Parathyroid adenoma (tissue), 2 donors: ENCODE results near the gene ARID3A.

Experiments used
- H2AFZ ChIP-seq: fragments of 300-600 bp; sonication (generic); one replicate; pipeline ENCODE4 v1.7.0; 2017; ENCODE audit warnings: antibody characterized with exemption, mild to moderate bottlenecking
- H3K27ac ChIP-seq: fragments of 300-600 bp; sonication (generic); one replicate; pipeline ENCODE4 v1.7.0; 2017
- H3K27me3 ChIP-seq: fragments of 300-600 bp; sonication (generic); one replicate; pipeline ENCODE4 v1.7.0; 2017; ENCODE audit warnings: low read length; ENCODE audit not compliant: control insufficient read depth, insufficient read depth
- H3K36me3 ChIP-seq: fragments of 300-600 bp; sonication (generic); one replicate; pipeline ENCODE4 v1.7.0; 2017; ENCODE audit warnings: low read length; ENCODE audit not compliant: control insufficient read depth, insufficient read depth
- H3K4me1 ChIP-seq: fragments of 300-600 bp; sonication (generic); one replicate; pipeline ENCODE4 v1.7.0; 2017; ENCODE audit warnings: control low read depth
- H3K4me2 ChIP-seq: fragments of 300-600 bp; sonication (generic); one replicate; pipeline ENCODE4 v1.7.0; 2017; ENCODE audit warnings: low read length
- H3K4me3 ChIP-seq: fragments of 300-600 bp; sonication (generic); one replicate; pipeline ENCODE4 v1.7.0; 2017; ENCODE audit warnings: low read depth, low read length
- H3K79me2 ChIP-seq: fragments of 300-600 bp; sonication (generic); one replicate; pipeline ENCODE4 v1.7.0; 2017; ENCODE audit warnings: control low read depth
- H3K9ac ChIP-seq: fragments of 300-600 bp; sonication (generic); one replicate; pipeline ENCODE4 v1.7.0; 2017; ENCODE audit warnings: mild to moderate bottlenecking
- H3K9me3 ChIP-seq: fragments of 300-600 bp; sonication (generic); one replicate; pipeline ENCODE4 v1.7.0; 2017; ENCODE audit warnings: low read length; ENCODE audit not compliant: control insufficient read depth
- CTCF ChIP-seq: fragments of 300-600 bp; sonication (generic); IDR thresholded peaks from one replicate; pipeline ENCODE4 v1.7.0; 2017; ENCODE audit warnings: antibody characterized with exemption, mild to moderate bottlenecking
- donor health status: primary hyperparathyroidism.

The ARID3A gene

GRCh38 chr19:927351-927779 is 1.5 kb downstream of the ARID3A start:
- H3K4me1 ChIP-seq, result peaks cover 18% of the 10 kb centered on the region
- H3K4me3 ChIP-seq, result peak overlapping the region; percentile 89
- no peaks in the 10 kb centered on the region for H3K9me3 ChIP-seq
- H2AFZ ChIP-seq, result no peak overlapping the region
- no peak overlapping the region for H3K9ac ChIP-seq
- H3K27me3 ChIP-seq, result no peaks in the 10 kb centered on the region
- H3K79me2 ChIP-seq, result no peaks in the 10 kb centered on the region
- no peak for TF ChIP-seq CTCF
- peak overlapping the region; percentile 75 for H3K27ac ChIP-seq
- H3K36me3 ChIP-seq, result no peaks in the 10 kb centered on the region
- peak overlapping the region; percentile 87 for H3K4me2 ChIP-seq

GRCh38 chr19:927780-928401 is 2.1 kb downstream of the ARID3A start:
- Histone ChIP-seq H3K4me2 (peak overlapping the region; percentile 22), H3K9me3 (no peaks in the 10 kb centered on the region), H3K79me2 (no peaks in the 10 kb centered on the region), H3K4me3 (no peak overlapping the region), H3K36me3 (no peaks in the 10 kb centered on the region), H3K27ac (no peak overlapping the region), H3K27me3 (no peaks in the 10 kb centered on the region), H3K4me1 (peaks cover 23% of the 10 kb centered on the region), H3K9ac (no peak overlapping the region), H2AFZ (no peak overlapping the region)
- TF ChIP-seq CTCF, result no peak

GRCh38 chr19:928471-929202 is 2.8 kb downstream of the ARID3A start:
- peaks cover 29% of the 10 kb centered on the region for H3K4me1 ChIP-seq
- no peak for TF ChIP-seq CTCF

GRCh38 chr19:929203-929890 is 3.5 kb downstream of the ARID3A start:
- H3K27ac ChIP-seq, result no peak overlapping the region
- no peaks in the 10 kb centered on the region for H3K79me2 ChIP-seq
- no peak for TF ChIP-seq CTCF
- peaks cover 36% of the 10 kb centered on the region for H3K4me1 ChIP-seq
- H3K9me3 ChIP-seq, result no peaks in the 10 kb centered on the region
- H3K4me2 ChIP-seq, result no peak overlapping the region
- no peaks in the 10 kb centered on the region for H3K27me3 ChIP-seq
- H2AFZ ChIP-seq, result no peak overlapping the region
- no peak overlapping the region for H3K4me3 ChIP-seq
- H3K36me3 ChIP-seq, result no peaks in the 10 kb centered on the region
- no peak overlapping the region for H3K9ac ChIP-seq

More at GRCh38 chr19:928471-929202, 2.8 kb downstream of the ARID3A start:
- Histone ChIP-seq H3K9ac (no peak overlapping the region), H3K4me3 (no peak overlapping the region), H3K9me3 (no peaks in the 10 kb centered on the region), H2AFZ (no peak overlapping the region), H3K27me3 (no peaks in the 10 kb centered on the region), H3K4me2 (no peak overlapping the region), H3K36me3 (no peaks in the 10 kb centered on the region), H3K27ac (no peak overlapping the region), H3K79me2 (no peaks in the 10 kb centered on the region)
